ENCODE data around the gene LRP1-AS.

The LRP1-AS gene

DNA sequence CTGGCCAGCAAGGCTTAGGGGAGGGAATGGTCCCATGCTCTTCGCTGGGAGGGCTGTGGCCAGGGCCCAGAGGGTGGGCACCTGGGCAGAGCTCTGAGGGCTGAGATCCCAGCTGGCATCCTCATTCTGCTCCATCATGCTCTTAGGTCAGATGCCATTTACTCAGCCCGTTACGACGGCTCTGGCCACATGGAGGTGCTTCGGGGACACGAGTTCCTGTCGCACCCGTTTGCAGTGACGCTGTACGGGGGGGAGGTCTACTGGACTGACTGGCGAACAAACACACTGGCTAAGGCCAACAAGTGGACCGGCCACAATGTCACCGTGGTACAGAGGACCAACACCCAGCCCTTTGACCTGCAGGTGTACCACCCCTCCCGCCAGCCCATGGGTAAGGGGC, 30.8 kb upstream of the LRP1-AS start:
- no peaks in the 10 kb centered on the region for H3K79me2 ChIP-seq (ENCODE audit: control insufficient read depth, insufficient read depth, low read length)
- no CpG with 5 or more reads among the region's 14 CpGs for WGBS (ENCODE audit: extremely low coverage, insufficient coverage, low lambda C conversion rate)
- H3K4ac ChIP-seq (ENCODE audit: low read depth, low read length) = no peak overlapping the region
- no peak overlapping the region for H3K4me3 ChIP-seq (ENCODE audit: low read length)
- no peak overlapping the region for H2BK15ac ChIP-seq (replicated peaks; ENCODE audit: low read depth)
- no peak overlapping the region for H3K9ac ChIP-seq (ENCODE audit: low read length)
- H4K5ac ChIP-seq (ENCODE audit: low read length) = no peak overlapping the region
- no peak overlapping the region for H3K18ac ChIP-seq (ENCODE audit: low read length)
- H3K23ac ChIP-seq (ENCODE audit: low read length) = no peak overlapping the region
- no peak overlapping the region for H3K56ac ChIP-seq (ENCODE audit: low read length)
- no peak overlapping the region for H2BK5ac ChIP-seq (ENCODE audit: low read length)
- no peak overlapping the region for H3K27ac ChIP-seq (ENCODE audit: low read depth, low read length)
- DNase-seq = peak; percentile 16
- H4K8ac ChIP-seq (ENCODE audit: low read depth, low read length) = no peak overlapping the region
- H2BK120ac ChIP-seq (ENCODE audit: low read depth, low read length) = no peak overlapping the region
- peaks cover 25% of the 10 kb centered on the region for H3K36me3 ChIP-seq (ENCODE audit: control insufficient read depth, insufficient read depth, low read length)
- H3K4me1 ChIP-seq (ENCODE audit: control insufficient read depth, low read depth, low read length) = peaks cover 3% of the 10 kb centered on the region
- no peaks in the 10 kb centered on the region for H3K27me3 ChIP-seq (ENCODE audit: insufficient read depth, low read length, poor library complexity)
- no peaks in the 10 kb centered on the region for H3K79me1 ChIP-seq (ENCODE audit: low read length)
- no peak overlapping the region for H2AK5ac ChIP-seq (ENCODE audit: low read length)
- H3K4me2 ChIP-seq (ENCODE audit: low read length) = no peak overlapping the region

DNA sequence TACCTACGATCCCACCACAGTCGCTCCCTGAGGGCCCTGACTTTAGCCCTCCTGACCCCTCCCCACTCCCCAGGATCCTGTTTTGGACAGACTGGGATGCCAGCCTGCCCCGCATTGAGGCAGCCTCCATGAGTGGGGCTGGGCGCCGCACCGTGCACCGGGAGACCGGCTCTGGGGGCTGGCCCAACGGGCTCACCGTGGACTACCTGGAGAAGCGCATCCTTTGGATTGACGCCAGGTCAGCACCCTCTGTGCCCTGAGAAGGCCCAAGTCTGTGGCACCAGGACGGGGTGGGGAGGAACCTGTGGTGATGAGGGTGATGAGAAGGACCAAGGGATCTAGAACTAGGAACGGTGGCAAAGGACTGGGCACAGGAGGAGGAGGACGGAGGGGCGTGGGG, 29.9 kb upstream of the LRP1-AS start:
- Histone ChIP-seq H2AK5ac (ENCODE audit: low read length) (no peak overlapping the region), H3K79me1 (ENCODE audit: low read length) (no peaks in the 10 kb centered on the region), H4K8ac (ENCODE audit: low read depth, low read length) (no peak overlapping the region), H3K4me3 (ENCODE audit: low read length) (no peak overlapping the region), H3K27ac (ENCODE audit: low read depth, low read length) (no peak overlapping the region), H2BK120ac (ENCODE audit: low read depth, low read length) (no peak overlapping the region), H3K27me3 (ENCODE audit: insufficient read depth, low read length, poor library complexity) (no peaks in the 10 kb centered on the region), H3K36me3 (ENCODE audit: control insufficient read depth, insufficient read depth, low read length) (peaks cover 25% of the 10 kb centered on the region), H3K79me2 (ENCODE audit: control insufficient read depth, insufficient read depth, low read length) (no peaks in the 10 kb centered on the region), H2BK15ac (replicated peaks; ENCODE audit: low read depth) (no peak overlapping the region), H3K4me2 (ENCODE audit: low read length) (no peak overlapping the region), H3K4me1 (ENCODE audit: control insufficient read depth, low read depth, low read length) (peaks cover 3% of the 10 kb centered on the region), H3K9ac (ENCODE audit: low read length) (no peak overlapping the region), H2BK5ac (ENCODE audit: low read length) (no peak overlapping the region), H3K18ac (ENCODE audit: low read length) (no peak overlapping the region), H4K5ac (ENCODE audit: low read length) (no peak overlapping the region), H3K56ac (ENCODE audit: low read length) (no peak overlapping the region), H3K4ac (ENCODE audit: low read depth, low read length) (no peak overlapping the region), H3K23ac (ENCODE audit: low read length) (no peak overlapping the region)
- WGBS (ENCODE audit: extremely low coverage, insufficient coverage, low lambda C conversion rate) = no CpG with 5 or more reads among the region's 16 CpGs
- no peak for DNase-seq

DNA sequence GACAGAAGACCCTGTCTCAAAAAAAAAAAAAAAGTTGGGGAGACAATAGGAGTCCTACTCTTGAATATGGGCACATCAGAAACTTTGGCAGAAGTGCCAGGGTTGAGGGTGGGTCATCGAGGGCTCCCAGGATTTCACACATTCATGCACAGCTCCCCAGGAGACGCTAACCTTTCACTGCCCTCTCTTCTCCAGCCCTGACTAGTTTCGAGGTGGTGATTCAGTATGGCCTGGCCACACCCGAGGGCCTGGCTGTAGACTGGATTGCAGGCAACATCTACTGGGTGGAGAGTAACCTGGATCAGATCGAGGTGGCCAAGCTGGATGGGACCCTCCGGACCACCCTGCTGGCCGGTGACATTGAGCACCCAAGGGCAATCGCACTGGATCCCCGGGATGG, 29.4 kb upstream of the LRP1-AS start:
- Histone ChIP-seq H3K4ac (ENCODE audit: low read depth, low read length) (no peak overlapping the region), H3K79me1 (ENCODE audit: low read length) (no peaks in the 10 kb centered on the region), H3K18ac (ENCODE audit: low read length) (no peak overlapping the region), H3K4me1 (ENCODE audit: control insufficient read depth, low read depth, low read length) (peaks cover 3% of the 10 kb centered on the region), H4K8ac (ENCODE audit: low read depth, low read length) (no peak overlapping the region), H2BK15ac (replicated peaks; ENCODE audit: low read depth) (no peak overlapping the region), H2BK5ac (ENCODE audit: low read length) (no peak overlapping the region), H3K23ac (ENCODE audit: low read length) (no peak overlapping the region), H3K36me3 (ENCODE audit: control insufficient read depth, insufficient read depth, low read length) (peaks cover 25% of the 10 kb centered on the region), H4K5ac (ENCODE audit: low read length) (no peak overlapping the region), H3K9ac (ENCODE audit: low read length) (no peak overlapping the region), H3K79me2 (ENCODE audit: control insufficient read depth, insufficient read depth, low read length) (no peaks in the 10 kb centered on the region), H3K27me3 (ENCODE audit: insufficient read depth, low read length, poor library complexity) (no peaks in the 10 kb centered on the region), H3K4me2 (ENCODE audit: low read length) (no peak overlapping the region), H3K56ac (ENCODE audit: low read length) (no peak overlapping the region), H3K4me3 (ENCODE audit: low read length) (no peak overlapping the region), H2AK5ac (ENCODE audit: low read length) (no peak overlapping the region), H2BK120ac (ENCODE audit: low read depth, low read length) (no peak overlapping the region), H3K27ac (ENCODE audit: low read depth, low read length) (no peak overlapping the region)
- no peak for DNase-seq
- no CpG with 5 or more reads among the region's 9 CpGs for WGBS (ENCODE audit: extremely low coverage, insufficient coverage, low lambda C conversion rate)

DNA sequence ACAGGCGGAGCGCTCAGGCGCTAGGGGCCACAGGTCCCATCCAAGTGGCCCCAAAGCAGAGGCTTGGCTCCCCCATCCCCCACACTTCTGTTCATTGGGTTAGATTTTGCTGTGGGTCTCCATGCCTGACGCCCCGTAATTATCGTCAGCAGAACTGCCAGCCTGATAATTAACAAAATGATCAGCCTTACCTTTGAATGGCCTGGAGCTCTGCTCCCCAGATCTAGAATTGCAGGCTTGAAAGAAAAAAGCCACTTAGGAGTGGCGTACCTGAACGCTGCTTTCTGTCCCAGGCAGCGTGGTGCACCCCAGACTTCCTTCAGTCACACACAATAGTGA, 28.7 kb upstream of the LRP1-AS start:
- H2BK15ac ChIP-seq (replicated peaks; ENCODE audit: low read depth) = no peak overlapping the region
- H3K4me1 ChIP-seq (ENCODE audit: control insufficient read depth, low read depth, low read length) = peaks cover 2% of the 10 kb centered on the region
- no peaks in the 10 kb centered on the region for H3K79me1 ChIP-seq (ENCODE audit: low read length)
- no peak overlapping the region for H3K9ac ChIP-seq (ENCODE audit: low read length)
- peaks cover 25% of the 10 kb centered on the region for H3K36me3 ChIP-seq (ENCODE audit: control insufficient read depth, insufficient read depth, low read length)
- H4K5ac ChIP-seq (ENCODE audit: low read length) = no peak overlapping the region
- no peak overlapping the region for H2BK120ac ChIP-seq (ENCODE audit: low read depth, low read length)
- no peak overlapping the region for H3K23ac ChIP-seq (ENCODE audit: low read length)
- no peaks in the 10 kb centered on the region for H3K27me3 ChIP-seq (ENCODE audit: insufficient read depth, low read length, poor library complexity)
- no peak overlapping the region for H3K27ac ChIP-seq (ENCODE audit: low read depth, low read length)
- no CpG with 5 or more reads among the region's 9 CpGs for WGBS (ENCODE audit: extremely low coverage, insufficient coverage, low lambda C conversion rate)
- H3K4me3 ChIP-seq (ENCODE audit: low read length) = no peak overlapping the region
- H2AK5ac ChIP-seq (ENCODE audit: low read length) = no peak overlapping the region
- H3K79me2 ChIP-seq (ENCODE audit: control insufficient read depth, insufficient read depth, low read length) = no peaks in the 10 kb centered on the region
- no peak overlapping the region for H3K4ac ChIP-seq (ENCODE audit: low read depth, low read length)
- H2BK5ac ChIP-seq (ENCODE audit: low read length) = no peak overlapping the region
- no peak overlapping the region for H3K18ac ChIP-seq (ENCODE audit: low read length)
- H4K8ac ChIP-seq (ENCODE audit: low read depth, low read length) = no peak overlapping the region
- no peak for DNase-seq
- H3K4me2 ChIP-seq (ENCODE audit: low read length) = no peak overlapping the region
- H3K56ac ChIP-seq (ENCODE audit: low read length) = no peak overlapping the region

DNA sequence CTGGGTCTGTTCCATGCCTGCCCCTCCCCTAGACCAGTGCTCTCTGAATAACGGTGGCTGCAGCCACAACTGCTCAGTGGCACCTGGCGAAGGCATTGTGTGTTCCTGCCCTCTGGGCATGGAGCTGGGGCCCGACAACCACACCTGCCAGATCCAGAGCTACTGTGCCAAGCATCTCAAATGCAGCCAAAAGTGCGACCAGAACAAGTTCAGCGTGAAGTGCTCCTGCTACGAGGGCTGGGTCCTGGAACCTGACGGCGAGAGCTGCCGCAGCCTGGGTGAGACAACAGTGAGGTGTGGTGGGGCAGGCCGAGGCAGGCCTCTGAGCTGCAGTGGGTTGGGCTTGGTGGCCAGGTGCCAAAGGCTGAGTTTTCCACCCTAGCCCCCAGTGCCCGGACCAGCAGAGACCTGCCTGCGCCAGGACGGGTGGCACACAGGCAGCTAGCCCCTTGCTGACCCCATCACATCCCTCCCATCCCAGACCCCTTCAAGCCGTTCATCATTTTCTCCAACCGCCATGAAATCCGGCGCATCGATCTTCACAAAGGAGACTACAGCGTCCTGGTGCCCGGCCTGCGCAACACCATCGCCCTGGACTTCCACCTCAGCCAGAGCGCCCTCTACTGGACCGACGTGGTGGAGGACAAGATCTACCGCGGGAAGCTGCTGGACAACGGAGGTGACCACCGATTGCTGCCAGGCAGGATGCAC, 28.2 kb upstream of the LRP1-AS start:
- no peak overlapping the region for H3K4ac ChIP-seq (ENCODE audit: low read depth, low read length)

DNA sequence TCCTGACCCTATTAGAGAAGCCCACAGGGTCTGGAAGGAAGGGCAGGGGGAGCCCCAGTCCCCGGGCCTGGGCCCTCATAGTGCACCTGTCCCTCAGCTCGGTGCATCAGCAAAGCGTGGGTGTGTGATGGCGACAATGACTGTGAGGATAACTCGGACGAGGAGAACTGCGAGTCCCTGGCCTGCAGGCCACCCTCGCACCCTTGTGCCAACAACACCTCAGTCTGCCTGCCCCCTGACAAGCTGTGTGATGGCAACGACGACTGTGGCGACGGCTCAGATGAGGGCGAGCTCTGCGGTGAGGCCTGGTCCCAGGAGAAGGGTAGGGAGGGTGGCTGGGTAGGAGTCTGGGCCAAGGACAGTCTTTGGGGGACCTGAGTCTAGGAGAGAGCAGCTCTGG, 26.3 kb upstream of the LRP1-AS start:
- Histone ChIP-seq H3K4ac (ENCODE audit: low read depth, low read length) (no peak overlapping the region), H3K23ac (ENCODE audit: low read length) (no peak overlapping the region), H3K79me1 (ENCODE audit: low read length) (no peaks in the 10 kb centered on the region), H2BK120ac (ENCODE audit: low read depth, low read length) (no peak overlapping the region), H3K79me2 (ENCODE audit: control insufficient read depth, insufficient read depth, low read length) (no peaks in the 10 kb centered on the region), H3K4me2 (ENCODE audit: low read length) (no peak overlapping the region), H3K9ac (ENCODE audit: low read length) (no peak overlapping the region), H2BK5ac (ENCODE audit: low read length) (no peak overlapping the region), H3K36me3 (ENCODE audit: control insufficient read depth, insufficient read depth, low read length) (peaks cover 20% of the 10 kb centered on the region), H2AK5ac (ENCODE audit: low read length) (no peak overlapping the region), H2BK15ac (replicated peaks; ENCODE audit: low read depth) (no peak overlapping the region), H3K56ac (ENCODE audit: low read length) (no peak overlapping the region), H4K8ac (ENCODE audit: low read depth, low read length) (no peak overlapping the region), H3K27me3 (ENCODE audit: insufficient read depth, low read length, poor library complexity) (no peaks in the 10 kb centered on the region), H3K18ac (ENCODE audit: low read length) (no peak overlapping the region), H3K27ac (ENCODE audit: low read depth, low read length) (no peak overlapping the region), H3K4me1 (ENCODE audit: control insufficient read depth, low read depth, low read length) (no peaks in the 10 kb centered on the region), H3K4me3 (ENCODE audit: low read length) (no peak overlapping the region), H4K5ac (ENCODE audit: low read length) (no peak overlapping the region)
- DNase-seq = no peak
- no CpG with 5 or more reads among the region's 14 CpGs for WGBS (ENCODE audit: extremely low coverage, insufficient coverage, low lambda C conversion rate)

More for the DNA sequence above, 28.2 kb upstream of the LRP1-AS start:
- no peak overlapping the region for H2BK5ac ChIP-seq (ENCODE audit: low read length)
- no peak overlapping the region for H3K18ac ChIP-seq (ENCODE audit: low read length)
- H3K9ac ChIP-seq (ENCODE audit: low read length) = no peak overlapping the region
- no peak overlapping the region for H3K56ac ChIP-seq (ENCODE audit: low read length)
- H3K79me1 ChIP-seq (ENCODE audit: low read length) = no peaks in the 10 kb centered on the region
- H4K8ac ChIP-seq (ENCODE audit: low read depth, low read length) = no peak overlapping the region
- H3K4me2 ChIP-seq (ENCODE audit: low read length) = no peak overlapping the region
- no peak overlapping the region for H3K4me3 ChIP-seq (ENCODE audit: low read length)
- H3K27ac ChIP-seq (ENCODE audit: low read depth, low read length) = no peak overlapping the region
- H3K27me3 ChIP-seq (ENCODE audit: insufficient read depth, low read length, poor library complexity) = no peaks in the 10 kb centered on the region
- DNase-seq = peak; percentile 75
- WGBS (ENCODE audit: extremely low coverage, insufficient coverage, low lambda C conversion rate) = no CpG with 5 or more reads among the region's 29 CpGs
- H3K36me3 ChIP-seq (ENCODE audit: control insufficient read depth, insufficient read depth, low read length) = peaks cover 24% of the 10 kb centered on the region
- no peak overlapping the region for H2BK120ac ChIP-seq (ENCODE audit: low read depth, low read length)
- no peak overlapping the region for H2AK5ac ChIP-seq (ENCODE audit: low read length)
- H2BK15ac ChIP-seq (replicated peaks; ENCODE audit: low read depth) = no peak overlapping the region
- no peak overlapping the region for H4K5ac ChIP-seq (ENCODE audit: low read length)
- H3K79me2 ChIP-seq (ENCODE audit: control insufficient read depth, insufficient read depth, low read length) = no peaks in the 10 kb centered on the region
- no peak overlapping the region for H3K23ac ChIP-seq (ENCODE audit: low read length)
- H3K4me1 ChIP-seq (ENCODE audit: control insufficient read depth, low read depth, low read length) = no peaks in the 10 kb centered on the region
